Keratinocyte (primary cell): ENCODE measurements around the gene IRGQ.

Source experiments
- CTCF ChIP-seq, 3 experiments: IDR thresholded peaks in 1 of 3; conservative IDR thresholded peaks in 1 of 3; optimal IDR thresholded peaks in 1 of 3; 2 replicates in 2 of 3; 3 replicates in 1 of 3; pipeline versions ENCODE3 to v1.5.1; 2011; ENCODE audit warnings: low read length in 3 of 3, mild to moderate bottlenecking in 3 of 3, moderate library complexity in 2 of 3, control low read depth in 1 of 3, inconsistent platforms in 1 of 3; ENCODE audit not compliant: insufficient read depth in 2 of 3; ENCODE audit errors: extremely low read depth in 1 of 3
- EZH2 ChIP-seq: IDR thresholded peaks from one replicate; pipeline ENCODE4 v1.6.1; 2012; ENCODE audit warnings: inconsistent platforms, mild to moderate bottlenecking, low read length, moderate library complexity

- no peak for TF ChIP-seq CTCF (optimal IDR thresholded peaks at IDR 0.05 in 1 of 3, IDR thresholded peaks at IDR 0.05 in 1 of 3, conservative IDR thresholded peaks at IDR 0.05 in 1 of 3; ENCODE audit: extremely low read depth in 1 of 3, insufficient read depth in 2 of 3, low read length in 3 of 3)
- TF ChIP-seq EZH2: no peak
These were observed 45.4 kb upstream of the IRGQ start for GRCh38 chr19:43641333-43641732.
